Lower lobe of right lung (tissue), 2 donors: ENCODE data around the gene SCRN1. TPM values are rescaled to one million over a fixed set of nuclear protein-coding genes. Genes with fewer than 3 reads are reported as not detected.
A peak's percentile ranks its signal among the peaks of the same experiment; 100 is the strongest.

Source experiments
- ATAC-seq, 2 donors: fragments of 200-7000 bp; cut with Tn5 transposase; one replicate each; pipeline ENCODE4 v1.9.1; 2020 to 2022; ENCODE audit warnings: mild to moderate bottlenecking in 2 of 2, moderate library complexity in 2 of 2
- DNase-seq: peaks from one replicate; pipeline ENCODE4 v3.0.0-alpha.2; 2020
- H3K27ac ChIP-seq: fragments of 200-600 bp; one replicate; pipeline ENCODE4 v1.8.0; 2022
- H3K27me3 ChIP-seq: fragments of 200-600 bp; one replicate; pipeline ENCODE4 v1.8.0; 2022; ENCODE audit warnings: low read depth
- H3K36me3 ChIP-seq: fragments of 200-600 bp; one replicate; pipeline ENCODE4 v1.8.0; 2022; ENCODE audit warnings: mild to moderate bottlenecking
- H3K4me1 ChIP-seq: fragments of 200-600 bp; one replicate; pipeline ENCODE4 v1.8.0; 2022
- H3K4me3 ChIP-seq: fragments of 200-600 bp; one replicate; pipeline ENCODE4 v1.8.0; 2022; ENCODE audit warnings: mild to moderate bottlenecking
- H3K9me3 ChIP-seq: fragments of 200-600 bp; one replicate; pipeline ENCODE4 v1.8.0; 2022
- CTCF ChIP-seq: fragments of 200-600 bp; IDR thresholded peaks from one replicate; pipeline ENCODE4 v1.8.0; 2022; ENCODE audit warnings: antibody characterized with exemption, mild to moderate bottlenecking
- intact Hi-C: fragments of 100-400 bp; cut with DNase I; formaldehyde crosslinking; loops from one replicate; pipeline ENCODE4 v1.11.0; 2022
- total RNA-seq: library from RNA; stranded (reverse); fragmentation: NEBNext Ultra II Directional; extraction: Animal tissue kit (Norgen Biotek cat#: 25700); gene quantifications from one replicate; pipeline ENCODE4 v1.2.1, GENCODE V29; 2021
- donor health status: DM: no; HTN: yes; CAD: no; lungs with severe emphysema.

SCRN1 gene
- total RNA-seq, 1 donor from 2014 or later: 28.2 TPM

DNA sequence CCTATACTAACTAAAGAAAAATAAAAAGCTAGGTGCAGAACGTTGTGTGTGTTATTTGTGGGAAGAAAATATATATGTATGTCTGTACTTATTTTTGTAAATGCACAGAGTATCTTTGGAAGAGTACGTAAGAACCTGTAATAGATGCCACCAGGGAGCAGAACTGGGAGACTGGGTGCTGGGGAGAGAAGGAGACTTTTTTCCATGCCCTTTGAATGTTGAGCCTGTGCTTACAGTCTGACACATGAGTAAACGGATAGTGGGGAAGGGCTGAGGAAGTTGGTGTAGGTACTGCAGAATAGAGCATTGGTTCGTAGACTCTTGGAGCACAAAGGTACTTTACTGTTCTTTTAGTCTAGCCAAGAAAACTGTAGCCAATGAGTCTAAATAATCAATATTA is 1.3 kb upstream of the SCRN1 start:
- Histone ChIP-seq H3K4me1 (peaks cover 22% of the 10 kb centered on the region), H3K9me3 (peaks cover 11% of the 10 kb centered on the region), H3K4me3 (no peak overlapping the region), H3K27ac (no peak overlapping the region), H3K27me3 (peaks cover 5% of the 10 kb centered on the region), H3K36me3 (no peaks in the 10 kb centered on the region)
- TF ChIP-seq CTCF: no peak
- DNase-seq (no peak), ATAC-seq (no peak)
- intact Hi-C loops: no loop called here

GRCh38 chr7:29988424-29989256 is 961 bp downstream of the SCRN1 start:
- peak; percentile 79 for DNase-seq
- H3K27me3 ChIP-seq: peaks cover 5% of the 10 kb centered on the region
- intact Hi-C loops: no loop called here
- peaks cover 10% of the 10 kb centered on the region for H3K9me3 ChIP-seq
- H3K4me3 ChIP-seq: peak overlapping the region; percentile 95
- no peak for TF ChIP-seq CTCF
- peaks cover 22% of the 10 kb centered on the region for H3K4me1 ChIP-seq
- no peaks in the 10 kb centered on the region for H3K36me3 ChIP-seq
- peak; percentile 78 to 80 for ATAC-seq
- H3K27ac ChIP-seq: peak overlapping the region; percentile 91

GRCh38 chr7:29987811-29988317 is 1.7 kb downstream of the SCRN1 start:
- no peak for ATAC-seq
- H3K4me3 ChIP-seq: peak overlapping the region; percentile 95
- H3K9me3 ChIP-seq: peaks cover 3% of the 10 kb centered on the region
- H3K27ac ChIP-seq: peak overlapping the region; percentile 91
- H3K4me1 ChIP-seq: peaks cover 22% of the 10 kb centered on the region
- intact Hi-C loops: no loop called here
- TF ChIP-seq CTCF: no peak
- no peak for DNase-seq
- no peaks in the 10 kb centered on the region for H3K36me3 ChIP-seq
- peaks cover 5% of the 10 kb centered on the region for H3K27me3 ChIP-seq

GRCh38 chr7:29987083-29987482 is 2.5 kb downstream of the SCRN1 start:
- no peak for DNase-seq
- Histone ChIP-seq H3K9me3 (no peaks in the 10 kb centered on the region), H3K4me1 (peaks cover 22% of the 10 kb centered on the region), H3K36me3 (no peaks in the 10 kb centered on the region), H3K27ac (no peak overlapping the region), H3K27me3 (peaks cover 5% of the 10 kb centered on the region), H3K4me3 (no peak overlapping the region)
- no peak for ATAC-seq
- no peak for TF ChIP-seq CTCF
- intact Hi-C loops: no loop called here

DNA sequence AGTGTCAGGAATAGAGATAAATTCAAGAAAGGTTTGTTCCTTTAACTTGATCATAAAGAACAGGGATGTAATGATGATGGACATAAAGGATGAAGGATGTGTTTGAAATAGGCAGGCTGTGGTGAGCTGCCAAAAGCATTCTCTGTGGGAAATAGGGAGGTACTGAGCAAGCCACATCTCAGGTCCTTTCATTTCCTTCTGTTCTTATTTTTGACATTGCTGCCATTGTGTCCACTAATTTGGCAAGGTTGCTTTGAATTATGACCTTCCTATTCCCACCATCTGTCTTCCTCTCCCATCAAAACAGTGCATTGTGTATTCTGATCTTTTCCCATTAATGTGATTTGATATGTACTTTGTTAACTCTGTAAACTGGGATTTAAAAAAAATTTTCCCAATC is 9.4 kb downstream of the SCRN1 start:
- ATAC-seq (no peak), DNase-seq (no peak)
- no peak overlapping the region for H3K4me3 ChIP-seq
- intact Hi-C loops: no loop called here
- no peaks in the 10 kb centered on the region for H3K36me3 ChIP-seq
- H3K27ac ChIP-seq: no peak overlapping the region
- H3K4me1 ChIP-seq: peaks cover 7% of the 10 kb centered on the region
- no peaks in the 10 kb centered on the region for H3K9me3 ChIP-seq
- TF ChIP-seq CTCF: no peak
- H3K27me3 ChIP-seq: no peaks in the 10 kb centered on the region
